NCI-H524 treated with DMSO at 0.1 percent for 48 hours (cell line): ENCODE data around the gene ABHD17A.
A peak's percentile ranks its signal among the peaks of the same experiment; 100 is the strongest.

ENCODE experiments used
- DNase-seq: peaks from one replicate; lab custom pipeline; 2025; lab: John Stamatoyannopoulos, UW

Gene ABHD17A

GRCh38 chr19:1853295-1854038 lies 31.8 kb downstream of the ABHD17A start:
- no peak for DNase-seq

GRCh38 chr19:1852581-1853128 lies 32.6 kb downstream of the ABHD17A start:
- DNase-seq, result no peak

DNA sequence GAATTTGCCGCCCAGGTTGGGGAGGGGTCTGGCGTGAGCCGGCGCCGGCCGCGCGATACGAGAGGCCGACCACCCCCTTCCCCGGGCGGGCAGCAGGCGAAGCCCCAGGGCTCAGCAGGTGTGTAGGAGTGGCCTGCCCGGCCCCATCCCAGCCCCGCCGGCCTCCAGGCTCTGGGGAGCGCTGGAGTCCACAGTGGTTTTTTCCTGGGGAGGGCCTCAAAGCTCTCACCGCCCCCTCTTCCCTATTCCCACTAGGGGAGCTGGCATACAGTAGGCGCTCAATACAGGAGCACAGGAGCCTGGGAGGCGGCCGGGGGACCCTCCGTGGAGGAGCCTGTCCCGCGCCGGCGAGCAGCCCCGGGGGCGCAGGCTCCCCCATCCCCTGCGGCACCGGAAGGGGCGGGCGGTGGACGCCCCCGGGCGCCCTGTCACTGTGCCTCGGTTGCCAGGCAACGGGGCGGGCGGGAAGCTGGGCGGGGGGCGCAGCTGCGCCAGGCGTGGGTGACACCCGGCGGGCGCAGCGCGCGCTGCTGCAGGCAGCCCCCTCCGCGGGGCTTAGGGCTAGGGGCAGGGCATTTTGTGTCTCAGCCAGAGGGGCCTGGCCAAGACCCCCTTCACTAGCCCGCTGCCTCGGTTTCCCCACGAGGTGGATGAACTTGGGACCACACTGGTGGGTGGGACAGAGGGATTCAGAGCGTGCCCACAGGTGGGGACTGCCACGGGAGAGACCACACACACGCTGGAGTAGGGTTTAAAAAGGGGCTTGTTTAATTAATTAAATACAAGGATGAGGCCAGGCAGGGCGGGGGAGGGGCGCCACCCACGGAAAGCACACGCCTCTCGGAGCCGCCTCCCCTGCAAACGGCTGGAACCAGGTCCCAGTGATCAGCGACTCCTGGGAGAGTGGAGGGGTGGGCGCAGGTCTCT lies 33.4 kb downstream of the ABHD17A start:
- DNase-seq, result no peak

DNA sequence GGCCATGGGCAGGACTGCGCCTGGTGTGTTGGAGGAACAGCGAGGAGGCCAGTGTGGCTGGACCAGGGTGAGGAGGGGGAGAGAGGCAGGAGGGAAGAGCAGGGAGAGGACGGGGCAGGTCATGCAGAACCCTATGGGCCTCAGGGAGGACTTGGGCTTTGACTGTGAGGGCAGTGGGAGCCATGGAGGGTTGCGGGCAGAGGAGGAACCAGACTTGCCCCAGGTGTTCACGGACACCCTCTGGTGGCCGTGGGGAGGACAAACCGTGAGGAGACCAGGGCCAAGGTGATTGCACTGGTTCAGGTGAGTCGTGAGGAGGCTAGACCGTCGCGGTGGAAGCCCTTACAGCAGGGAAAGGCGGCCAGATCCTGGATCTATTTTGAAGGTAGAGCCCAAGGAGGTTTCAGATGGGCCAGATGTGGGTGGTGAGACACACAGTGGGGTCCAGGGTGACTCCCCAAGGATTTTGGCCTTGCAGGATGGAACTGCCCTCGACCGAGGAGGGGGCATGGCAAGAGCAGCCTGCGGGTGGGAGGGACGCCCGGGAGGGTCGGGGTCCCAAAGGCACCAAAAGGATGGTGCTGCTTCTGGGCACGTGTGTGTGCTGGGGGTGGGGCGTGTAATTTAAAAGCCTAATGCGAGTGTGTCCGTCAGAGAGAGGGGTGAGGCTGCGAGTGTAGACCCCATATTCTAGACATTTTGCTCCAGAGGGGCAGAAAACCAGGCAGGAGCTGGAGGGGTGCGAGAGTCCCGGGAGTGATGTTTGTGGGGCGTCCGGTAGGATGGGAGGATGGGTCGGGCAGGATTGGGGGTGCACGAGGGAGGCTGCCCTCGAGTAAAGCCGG lies 34.3 kb downstream of the ABHD17A start:
- DNase-seq, result no peak

- DNase-seq, result no peak
Observed at GRCh38 chr19:1849886-1850398, 35.4 kb downstream of the ABHD17A start.

GRCh38 chr19:1849132-1849474 lies 36.2 kb downstream of the ABHD17A start:
- no peak for DNase-seq

DNA sequence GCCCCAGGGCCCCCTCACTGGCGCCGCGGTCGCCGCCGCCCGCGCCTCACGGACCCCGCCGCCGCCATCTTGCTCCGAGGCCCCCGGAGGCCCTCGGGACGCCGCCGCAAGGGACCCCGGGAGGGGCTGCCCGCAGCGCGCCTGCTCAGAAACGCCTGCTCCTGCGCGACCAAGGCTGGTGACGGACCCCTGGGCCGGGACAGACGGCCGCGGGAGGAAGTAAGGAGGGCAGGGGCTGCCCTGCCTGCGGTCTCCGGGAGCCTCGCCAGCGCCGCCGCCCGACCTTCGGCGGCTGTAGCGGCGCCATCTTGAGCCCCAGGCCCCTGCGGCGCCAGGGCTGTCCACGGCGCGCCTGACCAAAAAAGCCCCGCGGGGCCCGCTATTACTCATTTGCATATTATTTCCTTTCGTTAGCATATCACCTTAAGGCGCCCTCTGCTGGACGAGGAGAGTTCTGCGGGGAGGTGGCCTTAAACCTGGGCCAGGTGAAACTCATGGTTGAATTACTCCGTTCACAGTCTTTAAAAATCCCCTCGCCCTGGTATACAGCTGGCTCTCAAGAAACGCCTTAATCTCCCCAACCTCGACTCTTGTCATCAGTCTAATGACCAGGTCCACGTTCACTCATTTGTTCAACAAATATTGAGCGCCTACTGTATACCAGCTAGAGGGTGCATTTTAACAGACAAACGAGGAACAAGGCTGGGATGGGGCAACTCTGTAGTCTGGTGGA lies 36.7 kb downstream of the ABHD17A start, which contains the start of gene REXO1:
TSS of gene REXO1 (minus strand) at position 85 of the 733 bp plus-strand sequence. CDS start 125 bp downstream, outside the sequence.
- DNase-seq, result peak; percentile 67

- DNase-seq, result no peak
Observed at GRCh38 chr19:1847684-1848398, 37.5 kb downstream of the ABHD17A start.

DNA sequence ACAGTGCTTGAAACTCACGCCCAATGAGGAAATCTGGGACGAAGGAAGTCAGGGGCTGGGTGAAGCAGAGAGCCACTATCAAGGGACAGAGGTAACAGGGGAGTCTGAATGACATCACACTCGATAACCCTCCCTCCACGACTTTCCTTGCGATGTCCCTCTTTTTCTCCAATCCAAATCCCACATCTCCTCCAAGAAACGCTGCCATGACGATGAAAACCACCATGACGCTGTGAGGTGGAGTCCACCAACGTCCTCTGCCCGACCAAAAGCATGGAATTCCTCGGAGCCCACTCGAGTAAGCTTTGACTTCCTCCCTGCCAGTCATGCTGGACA lies 38.0 kb downstream of the ABHD17A start:
- no peak for DNase-seq

DNA sequence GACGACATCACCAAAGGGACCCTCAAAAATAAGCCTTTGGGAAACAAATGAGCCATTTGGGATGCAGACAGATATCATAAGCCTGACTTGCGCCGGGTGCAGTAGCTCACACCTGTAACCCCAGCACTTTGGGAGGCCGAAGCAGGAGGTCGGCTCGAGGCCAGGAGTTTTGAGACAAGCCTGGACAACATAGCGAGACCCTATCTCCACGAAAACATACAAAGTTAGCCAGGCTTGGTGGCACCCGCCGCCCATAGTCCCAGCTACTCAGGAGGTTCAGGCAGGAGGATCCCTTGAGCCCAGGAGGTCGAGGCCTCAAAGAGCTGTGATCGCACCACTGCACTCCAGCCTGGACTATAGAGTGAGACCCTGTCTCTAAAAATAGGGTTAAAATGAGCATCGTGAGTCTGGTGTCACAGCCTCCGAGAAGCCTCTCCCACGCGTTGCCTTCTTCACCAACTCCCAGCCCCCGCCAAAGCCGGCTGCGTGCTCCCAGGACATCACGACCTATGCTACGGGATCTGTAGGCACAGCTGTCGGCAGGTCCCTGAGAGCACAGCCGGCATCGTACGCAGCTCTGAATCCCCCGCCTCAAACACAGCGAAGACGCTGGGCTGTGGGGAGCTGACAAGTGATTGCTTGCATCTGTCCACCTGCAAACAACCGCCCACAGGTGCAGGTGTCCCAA lies 38.6 kb downstream of the ABHD17A start:
- DNase-seq, result no peak

GRCh38 chr19:1845642-1846041 lies 39.7 kb downstream of the ABHD17A start:
- no peak for DNase-seq

DNA sequence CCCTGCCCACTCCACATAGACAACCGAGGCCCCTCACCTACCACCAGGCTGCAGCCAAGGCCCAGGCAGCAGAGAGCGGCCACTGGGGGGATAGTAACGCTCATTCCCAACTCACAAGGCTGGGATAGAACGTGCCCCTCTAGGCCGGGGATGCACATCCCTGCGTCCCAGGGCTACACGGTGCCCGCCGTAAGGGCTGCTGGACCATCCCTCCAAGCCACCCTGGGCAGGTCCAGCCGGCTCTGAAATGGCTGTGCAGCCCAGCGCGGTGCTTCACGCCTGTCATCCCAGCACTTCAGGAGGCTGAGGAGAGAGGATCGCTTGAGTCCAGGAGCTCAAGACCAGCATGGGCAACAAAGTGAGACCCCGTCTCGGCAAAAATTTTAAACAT lies 40.2 kb downstream of the ABHD17A start:
- DNase-seq, result no peak

DNA sequence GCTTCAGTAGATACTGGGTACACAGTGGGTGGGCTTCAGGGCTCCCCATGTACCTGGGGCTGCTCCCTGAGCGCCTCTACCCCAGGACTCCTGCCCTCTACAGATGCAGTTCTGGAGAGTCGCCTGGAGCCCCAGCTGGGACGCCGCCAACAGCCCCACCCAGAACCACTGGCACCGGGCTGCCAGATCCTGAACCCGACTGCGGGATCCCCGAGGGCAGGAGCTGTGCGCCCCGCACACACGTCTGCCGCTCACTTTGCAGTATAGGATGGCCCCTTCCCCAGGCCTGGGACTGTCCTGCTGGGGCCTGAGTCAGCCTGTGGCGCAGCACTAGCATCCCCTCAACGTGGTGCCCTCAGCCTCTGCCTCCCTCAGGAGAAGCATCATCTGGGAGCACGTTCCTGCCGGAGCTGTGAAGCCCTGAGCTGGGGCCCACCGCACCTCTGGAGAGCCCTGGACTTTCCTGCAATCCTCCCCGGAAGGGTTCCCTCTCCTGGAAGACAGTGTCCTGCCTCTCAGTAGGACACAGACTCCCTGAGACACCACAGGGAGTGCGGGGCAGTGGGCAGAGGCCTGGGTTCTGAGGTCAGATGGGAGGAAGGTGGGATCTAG lies 40.7 kb downstream of the ABHD17A start:
- no peak for DNase-seq

DNA sequence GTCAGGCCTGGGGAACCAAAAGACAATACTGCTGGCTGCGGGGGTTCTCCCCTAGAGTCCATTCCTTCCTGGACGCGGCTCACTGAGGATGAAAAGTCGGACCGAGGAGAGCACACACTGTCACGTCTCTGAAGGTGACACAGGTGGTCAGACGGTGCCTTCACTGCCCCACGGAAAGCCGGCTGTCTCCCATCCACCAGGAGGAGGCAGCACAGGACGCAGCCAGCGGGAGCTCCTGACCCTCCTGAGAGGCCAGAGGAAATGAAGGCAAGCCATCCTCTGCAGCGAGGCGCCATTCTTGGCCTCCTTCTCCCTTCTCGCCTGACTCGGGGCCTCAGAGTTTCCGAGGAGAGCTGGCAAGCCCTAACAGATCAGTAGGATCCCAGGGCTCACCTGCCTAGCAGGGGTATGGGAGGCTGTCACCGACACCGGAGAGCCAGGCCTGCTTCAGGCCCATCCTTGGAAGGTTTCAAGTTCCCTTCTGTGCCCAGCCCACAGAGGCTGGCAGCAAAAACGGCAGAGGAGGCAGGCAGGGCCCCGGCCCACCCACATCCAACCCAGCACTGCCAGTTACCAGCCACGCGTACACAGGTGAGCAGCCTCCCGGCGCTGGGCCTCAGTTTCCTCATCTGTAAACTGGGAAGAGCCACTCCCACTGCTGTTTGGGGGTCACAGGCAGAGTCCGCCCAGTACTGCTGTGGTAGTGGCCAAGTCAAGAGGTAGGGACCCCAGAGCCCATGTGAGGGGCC lies 41.5 kb downstream of the ABHD17A start:
- DNase-seq, result no peak

DNA sequence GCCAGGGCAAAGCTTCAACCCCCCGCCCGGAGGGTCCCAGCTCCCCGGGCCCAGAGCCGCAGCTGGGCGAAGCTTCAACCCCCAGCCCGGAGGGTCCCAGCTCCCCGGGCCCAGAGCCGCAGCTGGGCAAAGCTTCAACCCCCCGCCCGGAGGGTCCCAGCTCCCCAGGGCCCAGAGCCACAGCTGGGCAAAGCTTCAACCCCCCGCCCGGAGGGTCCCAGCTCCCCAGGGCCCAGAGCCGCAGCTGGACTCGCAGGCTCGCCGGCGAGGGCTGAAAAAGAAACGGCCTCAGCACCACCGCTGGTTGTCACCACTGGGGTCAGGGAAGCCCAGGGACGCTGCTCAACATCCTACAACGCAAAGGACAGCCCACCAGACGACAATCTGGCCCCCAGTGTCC lies 42.2 kb downstream of the ABHD17A start:
- no peak for DNase-seq

DNA sequence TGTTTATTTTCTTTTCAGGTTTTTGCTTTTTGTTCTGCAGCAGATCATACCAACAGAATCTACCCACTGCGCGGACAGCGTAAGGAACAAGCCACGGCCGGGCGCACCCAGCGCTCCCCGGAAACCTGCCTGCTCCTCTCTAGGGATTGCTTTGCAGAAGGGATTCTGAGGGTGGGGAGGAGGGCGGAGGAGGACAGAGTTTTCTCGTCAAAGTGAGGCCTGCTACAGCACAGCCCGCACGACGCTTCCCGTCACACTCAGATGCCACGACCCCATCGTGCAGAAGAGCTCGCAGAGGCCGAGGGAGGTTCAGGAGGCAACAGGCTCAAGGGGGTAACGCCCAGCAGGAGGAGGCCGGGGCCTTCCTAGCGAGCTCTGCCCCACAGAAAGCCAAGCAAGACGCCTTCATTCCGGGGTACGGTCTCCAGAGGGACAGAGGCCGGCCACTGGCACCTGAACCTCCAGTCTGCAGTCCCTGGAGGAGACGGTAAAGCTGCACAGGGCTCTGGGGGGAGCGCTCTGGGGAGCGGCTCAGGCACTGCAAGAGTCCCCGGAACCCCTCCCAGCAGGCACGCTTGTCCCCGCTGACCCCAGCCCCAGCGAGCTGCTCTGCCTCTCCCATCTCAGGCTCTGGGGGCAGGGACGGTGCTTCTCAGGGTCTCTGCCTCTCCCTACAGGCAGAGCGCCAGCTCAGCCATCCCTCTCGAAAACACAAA lies 43.9 kb downstream of the ABHD17A start:
- DNase-seq, result no peak

- DNase-seq, result no peak
Observed at GRCh38 chr19:1840541-1841115, 44.7 kb downstream of the ABHD17A start.
